ENCODE measurements around the gene CNKSR1.
A peak's percentile ranks its signal among the peaks of the same experiment; 100 is the strongest.

The CNKSR1 gene

GRCh38 chr1:26177182-26177684 lies at the start of gene CNKSR1:
TSS of gene CNKSR1 (plus strand) at chr1:26177491. CDS start at chr1:26177548, 57 bp downstream.
- no peak for DNase-seq

GRCh38 chr1:26129778-26130177 lies 47.5 kb upstream of the CNKSR1 start:
- DNase-seq, result no peak

- DNase-seq, result no peak
Measured at GRCh38 chr1:26130695-26131094, 46.6 kb upstream of the CNKSR1 start.

- DNase-seq, result no peak
Measured at GRCh38 chr1:26132128-26132833, 45.0 kb upstream of the CNKSR1 start.

- no peak for DNase-seq
Measured at GRCh38 chr1:26132834-26133167, 44.5 kb upstream of the CNKSR1 start.

- DNase-seq, result no peak
Measured at GRCh38 chr1:26134466-26134865, 42.8 kb upstream of the CNKSR1 start.

- DNase-seq, result no peak
Measured at GRCh38 chr1:26138974-26139558, 38.2 kb upstream of the CNKSR1 start.

GRCh38 chr1:26142159-26142558 lies 35.1 kb upstream of the CNKSR1 start:
- DNase-seq, result no peak

- DNase-seq, result peak; percentile 66
Measured at GRCh38 chr1:26145041-26145959, 32.0 kb upstream of the CNKSR1 start.

GRCh38 chr1:26145960-26146294 lies 31.4 kb upstream of the CNKSR1 start:
- DNase-seq, result no peak

GRCh38 chr1:26148887-26149286 lies 28.4 kb upstream of the CNKSR1 start:
- no peak for DNase-seq

GRCh38 chr1:26153966-26154532 lies 23.2 kb upstream of the CNKSR1 start:
- no peak for DNase-seq

GRCh38 chr1:26154750-26155149 lies 22.5 kb upstream of the CNKSR1 start:
- no peak for DNase-seq

GRCh38 chr1:26155370-26156284 lies 21.7 kb upstream of the CNKSR1 start:
- DNase-seq, result no peak

- no peak for DNase-seq
Measured at GRCh38 chr1:26156285-26157038, 20.8 kb upstream of the CNKSR1 start.

- no peak for DNase-seq
Measured at GRCh38 chr1:26158271-26158907, 18.9 kb upstream of the CNKSR1 start.

GRCh38 chr1:26158908-26159742 lies 18.2 kb upstream of the CNKSR1 start, which contains the start of gene FAM110D:
TSS of gene FAM110D (plus strand) at chr1:26159079. CDS start at chr1:26161292, 2,213 bp downstream.
- no peak for DNase-seq

- DNase-seq, result no peak
Measured at GRCh38 chr1:26159743-26160039, 17.6 kb upstream of the CNKSR1 start.

GRCh38 chr1:26160527-26161414 lies 16.5 kb upstream of the CNKSR1 start:
- DNase-seq, result no peak

Measured in MV-4-11 (cell line).